Psoas muscle (tissue), 8 donors: ENCODE results near the gene RPS21. TPM values are rescaled to one million over a fixed set of nuclear protein-coding genes. Genes with fewer than 3 reads are reported as not detected.
A peak's percentile ranks its signal among the peaks of the same experiment; 100 is the strongest.

Experiments used
- ATAC-seq, 4 donors: fragments of 200-7000 bp; cut with Tn5 transposase; one replicate each; pipeline ENCODE4 v1.9.1; 2020; ENCODE audit warnings: moderate library complexity in 3 of 4, mild to moderate bottlenecking in 2 of 4
- DNase-seq, 2 donors: peaks; one replicate each; pipeline ENCODE4 v3.0.0-alpha.2; 2020
- H3K27ac ChIP-seq: fragments of 200-600 bp; one replicate; pipeline ENCODE4 v1.8.0; 2022
- H3K27me3 ChIP-seq, 3 donors: fragments of 200-600 bp in 1 of 3; one replicate each; pipeline versions ENCODE4 v1.6.1 to v1.8.0; 2013 to 2022; ENCODE audit warnings: low read length in 2 of 3, mild to moderate bottlenecking in 2 of 3, moderate library complexity in 1 of 3; ENCODE audit not compliant: insufficient read depth in 3 of 3
- H3K36me3 ChIP-seq, 2 donors: fragments of 200-600 bp in 1 of 2; one replicate each; pipeline versions ENCODE4 v1.6.1 to v1.8.0; 2013 to 2022; ENCODE audit warnings: low read depth in 1 of 2, mild to moderate bottlenecking in 1 of 2, moderate library complexity in 1 of 2; ENCODE audit not compliant: insufficient read depth in 1 of 2
- H3K4me1 ChIP-seq: fragments of 200-600 bp; one replicate; pipeline ENCODE4 v1.8.0; 2022
- H3K4me3 ChIP-seq: fragments of 200-600 bp; one replicate; pipeline ENCODE4 v1.8.0; 2022; ENCODE audit warnings: mild to moderate bottlenecking
- H3K9me3 ChIP-seq: fragments of 200-600 bp; one replicate; pipeline ENCODE4 v1.8.0; 2022
- CTCF ChIP-seq: fragments of 200-600 bp; IDR thresholded peaks from one replicate; pipeline ENCODE4 v1.8.0; 2022; ENCODE audit warnings: antibody characterized with exemption
- WGBS, 3 donors: extraction: QIAGEN DNeasy Blood & Tissue Kit; methylation state at CpG; one replicate each; pipeline versions ENCODE4 v1.1.6 to v1.1.7; 2013; 5-methylcytosine and 5-hydroxymethylcytosine counted together
- intact Hi-C, 2 donors: fragments of 100-400 bp; cut with DNase I; formaldehyde crosslinking; loops; one replicate each; pipeline versions ENCODE4 v1.11.0 to v1.14.2; 2022
- polyA plus RNA-seq, 3 donors: library from polyadenylated mRNA; stranded (reverse); fragments of 200-250 nt; gene quantifications; one replicate each; pipeline ENCODE4 v1.2.3, GENCODE V29; 2013
- total RNA-seq, 4 donors: library from RNA; stranded (reverse); fragmentation: NEBNext Ultra II Directional in 2 of 4; extraction: Animal tissue kit (Norgen Biotek cat#: 25700) in 2 of 4; gene quantifications; one replicate each; pipeline versions ENCODE4 v1.2.1 to v1.2.4, GENCODE V29; 2021 to 2023
- donor health status: healthy with polysubstance abuse.
- donor health status: DM: no; HTN: no; CAD: no; lungs with moderate emphysema.
- donor health status: Bipolar disorder and iron deficiency.
- donor health status: healthy.
- donor health status: DM: yes; HTN: yes; CAD: no.
- donor health status: DM: no; HTN: no; CAD: no.
- donor health status: DM: no; HTN: no; CAD: no.
- donor health status: DM: yes; HTN: yes; CAD: no.

The RPS21 gene
- total and polyA plus RNA-seq, 7 donors, result 602 to 5,162 (median 1,206) TPM

- Histone ChIP-seq H3K36me3 (no peaks in the 10 kb centered on the region), H3K9me3 (no peaks in the 10 kb centered on the region), H3K4me1 (peaks cover 61% of the 10 kb centered on the region), H3K27ac (peak overlapping the region; percentile 87), H3K4me3 (peak overlapping the region; percentile 75), H3K27me3 (no peaks in the 10 kb centered on the region)
- ATAC-seq (peak in 3 of 4 donors; percentile 10 to 28 (median 19)), DNase-seq (peak; percentile 58 to 75)
- 2 to 4% (median 2%) methylated on average over 13 to 15 of the region's 15 CpGs for WGBS, 3 donors
- no peak for TF ChIP-seq CTCF
- intact Hi-C loops, result no loop called here
These were observed 18.4 kb upstream of the RPS21 start for GRCh38 chr20:62368392-62368975.

- Histone ChIP-seq H3K4me1 (peaks cover 55% of the 10 kb centered on the region), H3K4me3 (peak overlapping the region; percentile 75), H3K9me3 (no peaks in the 10 kb centered on the region), H3K27me3 (no peaks in the 10 kb centered on the region), H3K27ac (peak overlapping the region; percentile 87), H3K36me3 (no peaks in the 10 kb centered on the region)
- intact Hi-C loops, result no loop called here
- peak; percentile 41 for TF ChIP-seq CTCF
- whole genome bisulfite sequencing, 3 donors, result 17 to 29% (median 21%) methylated on average over 24 to 28 of the region's 28 CpGs
- peak; percentile 67 to 69 for DNase-seq
- ATAC-seq, result peak; percentile 43 to 71 (median 64)
These were observed 17.7 kb upstream of the RPS21 start for GRCh38 chr20:62368976-62369814.

- intact Hi-C loops, result loop anchor here in 1 of 2 donors (5.0 kb wide), 1 partner anchor 62 kb away; no protein-coding TSS in a partner anchor
- TF ChIP-seq CTCF, result no peak
- H3K4me1 ChIP-seq, result peaks cover 49% of the 10 kb centered on the region
- H3K36me3 ChIP-seq, result no peaks in the 10 kb centered on the region
- H3K4me3 ChIP-seq, result no peak overlapping the region
- ATAC-seq (no peak), DNase-seq (no peak)
- H3K27me3 ChIP-seq, result no peaks in the 10 kb centered on the region
- H3K9me3 ChIP-seq, result no peaks in the 10 kb centered on the region
- 51 to 56% (median 55%) methylated on average over 1 to 4 of the region's 4 CpGs for WGBS, 3 donors
- peak overlapping the region; percentile 87 for H3K27ac ChIP-seq
These were observed 17.1 kb upstream of the RPS21 start for GRCh38 chr20:62369815-62370114.

GRCh38 chr20:62370115-62370806, 16.6 kb upstream of the RPS21 start:
- no peak overlapping the region for H3K4me3 ChIP-seq
- TF ChIP-seq CTCF, result no peak
- 49 to 65% (median 55%) methylated on average over 19 of the region's 19 CpGs for WGBS, 3 donors
- no peaks in the 10 kb centered on the region for H3K9me3 ChIP-seq
- ATAC-seq, result peak in 1 of 4 donors; percentile 9
- peaks cover 45% of the 10 kb centered on the region for H3K4me1 ChIP-seq
- peak overlapping the region; percentile 87 for H3K27ac ChIP-seq
- intact Hi-C loops, result loop anchor here in 1 of 2 donors (5.0 kb wide), 1 partner anchor 63 kb away; no protein-coding TSS in a partner anchor
- no peaks in the 10 kb centered on the region for H3K36me3 ChIP-seq
- peak in 1 of 2 donors; percentile 45 for DNase-seq
- H3K27me3 ChIP-seq, result no peaks in the 10 kb centered on the region
